Measurements from ENCODE around the gene PRMT7.

DNA sequence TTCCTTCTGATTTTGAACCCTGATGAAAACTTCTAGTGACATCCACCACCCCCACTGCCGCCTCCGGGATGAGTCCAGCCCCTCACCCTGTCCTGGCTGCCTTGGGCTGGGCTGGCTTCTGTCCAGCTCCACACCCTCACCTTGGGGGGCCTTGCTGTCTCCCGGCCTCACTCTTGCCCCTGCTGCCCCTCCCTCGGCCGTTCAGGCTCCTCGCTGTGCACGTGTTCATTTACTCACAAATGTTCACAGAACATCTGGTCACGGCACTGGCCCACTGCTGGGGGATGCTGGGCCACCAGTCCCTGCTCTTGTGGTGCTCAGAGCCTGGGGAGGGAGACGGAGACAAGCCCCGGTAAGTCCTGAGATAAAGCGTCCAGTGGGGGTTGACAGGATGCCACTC, 40.6 kb downstream of the PRMT7 start:
- TF ChIP-seq POLR2A (IDR thresholded peaks at IDR 0.05; ENCODE audit: low read depth, low read length) (no peak), POLR2AphosphoS5 (IDR thresholded peaks at IDR 0.05; ENCODE audit: low read depth, low read length) (no peak)
